ENCODE data around the gene CDCP1.

CDCP1 gene

GRCh38 chr3:45126730-45127129, 19.4 kb downstream of the CDCP1 start:
- TF ChIP-seq CTCF (IDR thresholded peaks at IDR 0.05; ENCODE audit: insufficient read depth, low read length, poor library complexity, severe bottlenecking): no peak
- TF ChIP-seq EZH2phosphoT487 (conservative IDR thresholded peaks at IDR 0.05; ENCODE audit: low read length): no peak
- no peaks in the 10 kb centered on the region for H3K9me3 ChIP-seq (ENCODE audit: insufficient read depth, low read length)
- no peaks in the 10 kb centered on the region for H3K79me2 ChIP-seq (ENCODE audit: insufficient read depth, low read length)
- H3K4me3 ChIP-seq (ENCODE audit: insufficient read depth, low read length, poor library complexity, severe bottlenecking): no peak overlapping the region
- H4K20me1 ChIP-seq (ENCODE audit: low read depth, low read length): no peaks in the 10 kb centered on the region
- H2AFZ ChIP-seq (ENCODE audit: low read depth, low read length, severe bottlenecking): no peak overlapping the region
- no peak overlapping the region for H3K4me2 ChIP-seq (ENCODE audit: low read depth, low read length, poor library complexity, severe bottlenecking)
- H3K27me3 ChIP-seq (ENCODE audit: low read length): no peaks in the 10 kb centered on the region
- no peak overlapping the region for H3K27ac ChIP-seq (ENCODE audit: low read depth, low read length)
- H3F3A ChIP-seq (ENCODE audit: insufficient read depth): no peaks in the 10 kb centered on the region
- no peaks in the 10 kb centered on the region for H3K36me3 ChIP-seq (ENCODE audit: low read length)
- no peaks in the 10 kb centered on the region for H3K9me2 ChIP-seq (replicated peaks; ENCODE audit: insufficient read depth, low read length)
- H3K9ac ChIP-seq (ENCODE audit: low read length): no peak overlapping the region

- no peak overlapping the region for H3K4me2 ChIP-seq (ENCODE audit: low read depth, low read length, poor library complexity, severe bottlenecking)
- TF ChIP-seq EZH2phosphoT487 (conservative IDR thresholded peaks at IDR 0.05; ENCODE audit: low read length) (no peak), CTCF (IDR thresholded peaks at IDR 0.05; ENCODE audit: insufficient read depth, low read length, poor library complexity, severe bottlenecking) (no peak)
- H3K36me3 ChIP-seq (ENCODE audit: low read length): no peaks in the 10 kb centered on the region
- no peaks in the 10 kb centered on the region for H3K9me2 ChIP-seq (replicated peaks; ENCODE audit: insufficient read depth, low read length)
- no peaks in the 10 kb centered on the region for H4K20me1 ChIP-seq (ENCODE audit: low read depth, low read length)
- no peak overlapping the region for H3K4me3 ChIP-seq (ENCODE audit: insufficient read depth, low read length, poor library complexity, severe bottlenecking)
- no peaks in the 10 kb centered on the region for H3K27me3 ChIP-seq (ENCODE audit: low read length)
- H3F3A ChIP-seq (ENCODE audit: insufficient read depth): no peaks in the 10 kb centered on the region
- no peaks in the 10 kb centered on the region for H3K9me3 ChIP-seq (ENCODE audit: insufficient read depth, low read length)
- no peak overlapping the region for H2AFZ ChIP-seq (ENCODE audit: low read depth, low read length, severe bottlenecking)
- H3K9ac ChIP-seq (ENCODE audit: low read length): no peak overlapping the region
- no peak overlapping the region for H3K27ac ChIP-seq (ENCODE audit: low read depth, low read length)
- H3K79me2 ChIP-seq (ENCODE audit: insufficient read depth, low read length): no peaks in the 10 kb centered on the region
These were observed 20.6 kb downstream of the CDCP1 start for GRCh38 chr3:45125550-45126026.

- no peaks in the 10 kb centered on the region for H3K9me3 ChIP-seq (ENCODE audit: insufficient read depth, low read length)
- no peaks in the 10 kb centered on the region for H3K9me2 ChIP-seq (replicated peaks; ENCODE audit: insufficient read depth, low read length)
- H3K27me3 ChIP-seq (ENCODE audit: low read length): no peaks in the 10 kb centered on the region
- no peak overlapping the region for H3K27ac ChIP-seq (ENCODE audit: low read depth, low read length)
- H3K36me3 ChIP-seq (ENCODE audit: low read length): no peaks in the 10 kb centered on the region
- no peak overlapping the region for H3K9ac ChIP-seq (ENCODE audit: low read length)
- no peaks in the 10 kb centered on the region for H4K20me1 ChIP-seq (ENCODE audit: low read depth, low read length)
- H3K4me2 ChIP-seq (ENCODE audit: low read depth, low read length, poor library complexity, severe bottlenecking): no peak overlapping the region
- no peak overlapping the region for H3K4me3 ChIP-seq (ENCODE audit: insufficient read depth, low read length, poor library complexity, severe bottlenecking)
- no peak overlapping the region for H2AFZ ChIP-seq (ENCODE audit: low read depth, low read length, severe bottlenecking)
- no peaks in the 10 kb centered on the region for H3F3A ChIP-seq (ENCODE audit: insufficient read depth)
- no peak for TF ChIP-seq CTCF (IDR thresholded peaks at IDR 0.05; ENCODE audit: insufficient read depth, low read length, poor library complexity, severe bottlenecking)
- TF ChIP-seq EZH2phosphoT487 (conservative IDR thresholded peaks at IDR 0.05; ENCODE audit: low read length): no peak
- no peaks in the 10 kb centered on the region for H3K79me2 ChIP-seq (ENCODE audit: insufficient read depth, low read length)
These were observed 21.2 kb downstream of the CDCP1 start for GRCh38 chr3:45124956-45125355.
